Large intestine (tissue), 3 donors: ENCODE measurements around the gene TMUB2. TPM values are rescaled to one million over a fixed set of nuclear protein-coding genes. Genes with fewer than 3 reads are reported as not detected.
"Not testable (repeated sequence)": the region's sequence is repeated elsewhere in the genome, so short reads cannot be mapped to it uniquely, and the experiment has no call there.

Source experiments
- DNase-seq, 2 donors: peaks; one replicate each; pipeline versions ENCODE4 v3.0.0 to v3.0.0-alpha.2; 2013
- H3K27ac ChIP-seq: one replicate; pipeline ENCODE4 v1.5.1; 2013; ENCODE audit warnings: low read length
- H3K27me3 ChIP-seq: 2 replicates; pipeline ENCODE4 v1.6.1; 2013; ENCODE audit warnings: low read length; ENCODE audit not compliant: control insufficient read depth, insufficient read depth
- H3K36me3 ChIP-seq: 2 replicates; pipeline ENCODE4 v1.6.1; 2013; ENCODE audit warnings: low read length; ENCODE audit not compliant: control insufficient read depth, insufficient read depth
- H3K4me1 ChIP-seq: one replicate; pipeline ENCODE4 v1.6.1; 2013; ENCODE audit warnings: low read length; ENCODE audit not compliant: control insufficient read depth, insufficient read depth
- H3K4me3 ChIP-seq: one replicate; pipeline ENCODE4 v1.5.1; 2013; ENCODE audit warnings: low read length
- H3K9me3 ChIP-seq: one replicate; pipeline ENCODE4 v1.6.1; 2013; ENCODE audit warnings: mild to moderate bottlenecking, low read depth, low read length, moderate library complexity; ENCODE audit not compliant: control insufficient read depth
- WGBS: methylation state at CpG from one replicate; pipeline ENCODE4 v1.1.5; 2013; ENCODE audit warnings: low lambda C conversion rate; ENCODE audit not compliant: insufficient coverage; 5-methylcytosine and 5-hydroxymethylcytosine counted together
- polyA plus RNA-seq: library from polyadenylated mRNA; unstranded; fragments of 120-200 nt; gene quantifications from one replicate; pipeline ENCODE4 v1.2.1, GENCODE V29; 2013

Gene TMUB2
- polyA plus RNA-seq, 1 donor, result 41.5 TPM

DNA sequence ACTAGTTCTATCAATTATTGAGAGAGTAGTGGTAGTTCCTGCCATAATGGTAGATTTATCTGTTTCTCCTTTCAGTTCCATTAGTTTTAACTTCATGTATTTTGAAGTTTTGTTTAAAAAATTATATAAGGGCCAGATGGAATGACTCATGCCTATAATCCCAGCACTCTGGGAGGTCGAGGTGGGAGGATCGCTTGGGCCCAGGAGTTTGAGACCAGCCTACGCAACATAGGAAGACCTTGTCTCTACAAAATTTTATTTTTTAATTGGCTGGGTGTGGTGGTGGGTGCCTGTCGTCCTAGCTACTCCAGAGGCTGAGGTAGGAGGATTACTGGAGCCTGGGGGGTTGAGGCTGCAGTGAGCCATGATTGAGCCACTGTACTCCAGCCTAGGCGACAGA, 46.8 kb downstream of the TMUB2 start:
- Histone ChIP-seq H3K27me3 (peaks cover 5% of the 10 kb centered on the region), H3K4me1 (no peaks in the 10 kb centered on the region), H3K36me3 (no peaks in the 10 kb centered on the region), H3K4me3 (no peak overlapping the region), H3K27ac (no peak overlapping the region), H3K9me3 (no peaks in the 10 kb centered on the region)
- no CpG with 5 or more reads among the region's 5 CpGs for WGBS
- no peak for DNase-seq

DNA sequence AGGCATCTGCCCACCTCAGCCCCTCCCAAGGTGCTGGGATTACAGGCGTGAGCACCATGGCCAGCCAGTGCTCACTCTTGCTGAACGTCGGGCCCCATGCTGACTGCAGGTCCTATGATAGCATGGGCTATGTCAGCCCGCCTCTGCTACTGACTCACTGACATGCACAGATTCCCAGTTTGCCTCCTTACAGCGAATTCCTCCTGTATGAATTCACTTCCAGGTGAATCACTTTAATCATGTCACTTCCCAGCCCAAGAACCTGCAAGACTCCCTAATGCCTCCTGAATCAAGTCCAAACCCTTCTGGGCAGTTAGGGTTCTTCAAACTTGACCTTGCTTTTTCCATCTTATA, 48.8 kb downstream of the TMUB2 start:
- H3K27me3 ChIP-seq, result peaks cover 5% of the 10 kb centered on the region
- no peaks in the 10 kb centered on the region for H3K4me1 ChIP-seq
- no peak overlapping the region for H3K27ac ChIP-seq
- H3K36me3 ChIP-seq, result no peaks in the 10 kb centered on the region
- no peak overlapping the region for H3K4me3 ChIP-seq
- no peaks in the 10 kb centered on the region for H3K9me3 ChIP-seq
- no CpG with 5 or more reads among the region's 5 CpGs for WGBS
- DNase-seq, result no peak

DNA sequence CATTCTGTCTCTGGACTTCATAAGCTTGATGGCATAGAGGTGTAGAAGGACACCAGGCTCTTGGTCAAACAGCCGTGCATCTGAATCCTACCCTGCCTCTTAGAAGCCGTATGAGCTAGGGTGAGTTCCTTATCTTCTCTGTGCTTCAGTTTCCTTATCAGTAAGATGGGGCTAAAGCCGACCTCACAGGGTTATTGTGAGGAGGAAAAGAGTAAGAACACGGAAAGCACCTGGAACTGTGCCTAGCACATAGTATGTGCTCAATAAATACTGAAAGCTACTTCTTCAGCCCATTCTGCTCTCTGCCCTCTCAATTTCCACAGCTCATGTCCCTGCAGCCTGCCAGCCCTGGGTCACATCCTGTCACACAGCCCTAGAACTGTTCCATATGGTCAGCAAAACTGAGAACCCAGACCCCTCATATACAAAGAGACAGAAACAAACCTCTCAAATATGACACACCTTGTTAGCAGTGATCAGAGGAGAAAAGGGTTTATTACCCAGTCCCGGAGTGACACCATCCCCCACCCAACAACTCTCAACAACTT, 49.7 kb downstream of the TMUB2 start:
- no peaks in the 10 kb centered on the region for H3K4me1 ChIP-seq
- DNase-seq, result no peak
- H3K9me3 ChIP-seq, result no peaks in the 10 kb centered on the region
- no peaks in the 10 kb centered on the region for H3K36me3 ChIP-seq
- H3K4me3 ChIP-seq, result no peak overlapping the region
- H3K27me3 ChIP-seq, result peaks cover 5% of the 10 kb centered on the region
- no CpG with 5 or more reads among the region's 5 CpGs for WGBS
- no peak overlapping the region for H3K27ac ChIP-seq

DNA sequence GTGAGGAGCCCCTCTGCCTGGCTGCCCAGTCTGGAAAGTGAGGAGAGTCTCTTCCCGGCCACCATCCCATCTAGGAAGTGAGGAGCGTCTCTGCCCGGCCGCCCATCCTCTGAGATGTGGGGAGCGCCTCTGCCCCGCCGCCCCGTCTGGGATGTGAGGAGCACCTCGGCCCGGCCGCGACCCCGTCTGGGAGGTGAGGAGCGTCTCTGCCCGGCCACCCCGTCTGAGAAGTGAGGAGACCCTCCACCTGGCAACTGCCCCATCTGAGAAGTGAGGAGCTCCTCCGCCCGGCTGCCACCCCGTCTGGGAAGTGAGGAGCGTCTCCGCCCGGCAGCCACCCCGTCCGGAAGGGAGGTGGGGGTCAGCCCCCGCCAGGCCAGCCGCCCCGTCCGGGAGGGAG, 51.1 kb downstream of the TMUB2 start:
- not testable (repeated sequence) for H3K4me1 ChIP-seq, H3K9me3 ChIP-seq, DNase-seq, H3K36me3 ChIP-seq, H3K4me3 ChIP-seq, H3K27me3 ChIP-seq, H3K27ac ChIP-seq
- WGBS, result no CpG with 5 or more reads among the region's 28 CpGs

DNA sequence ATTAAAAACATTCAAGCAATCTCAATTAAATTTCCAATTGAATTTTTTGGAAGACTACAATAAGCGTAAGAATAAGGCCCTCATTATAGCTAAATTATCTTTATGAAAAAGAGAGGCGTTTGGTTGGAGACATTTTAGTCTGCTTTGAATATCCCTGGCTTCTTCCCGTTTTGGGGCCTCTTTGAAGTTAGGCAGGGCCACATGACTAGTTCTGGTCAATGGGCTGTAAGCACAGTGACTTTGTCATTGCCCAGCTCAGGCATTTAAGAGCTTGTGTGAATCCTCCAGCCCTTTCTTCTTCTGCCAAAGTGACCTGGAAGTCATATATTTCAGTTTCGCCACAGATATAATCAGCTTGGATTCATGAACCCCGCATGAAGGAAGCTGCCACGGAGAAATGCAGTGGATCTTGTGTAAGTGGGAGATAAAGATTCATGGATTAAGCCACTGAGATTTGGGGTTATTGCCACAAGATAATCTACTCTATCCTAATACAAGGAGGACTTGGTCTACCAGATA, 54.4 kb downstream of the TMUB2 start:
- peaks cover 2% of the 10 kb centered on the region for H3K4me1 ChIP-seq
- no peak for DNase-seq
- H3K36me3 ChIP-seq, result no peaks in the 10 kb centered on the region
- no peak overlapping the region for H3K27ac ChIP-seq
- 100% methylated on average over 1 of the region's 6 CpGs for WGBS
- no peaks in the 10 kb centered on the region for H3K9me3 ChIP-seq
- peaks cover 5% of the 10 kb centered on the region for H3K27me3 ChIP-seq
- no peak overlapping the region for H3K4me3 ChIP-seq

Other genes starting within 250 kb of the TMUB2 start
- 0.34 TPM for gene PPY, start 244.5 kb upstream of the TMUB2 start, polyA plus RNA-seq
- 36.2 TPM for gene PYY, start 233.0 kb upstream of the TMUB2 start, polyA plus RNA-seq
- 37.5 TPM for gene NAGS, start 182.3 kb upstream of the TMUB2 start, polyA plus RNA-seq
- gene TMEM101, start 172.0 kb upstream of the TMUB2 start, polyA plus RNA-seq, result 47.5 TPM
- gene LSM12, start 120.3 kb upstream of the TMUB2 start, polyA plus RNA-seq, result 31.5 TPM
- 57.5 TPM for gene G6PC3, start 116.2 kb upstream of the TMUB2 start, polyA plus RNA-seq
- 35.9 TPM for gene HDAC5, start 63.3 kb upstream of the TMUB2 start, polyA plus RNA-seq
- gene HROB, start 45.0 kb upstream of the TMUB2 start, polyA plus RNA-seq, result 3.1 TPM
- 2.5 TPM for gene ASB16, start 16.3 kb upstream of the TMUB2 start, polyA plus RNA-seq
- 47.8 TPM for gene ATXN7L3, start 12.9 kb downstream of the TMUB2 start, polyA plus RNA-seq
- gene UBTF, start 32.7 kb downstream of the TMUB2 start, polyA plus RNA-seq, result 67.4 TPM
- gene SLC4A1, start 81.2 kb downstream of the TMUB2 start, polyA plus RNA-seq, result 8.7 TPM
- gene RUNDC3A, start 121.6 kb downstream of the TMUB2 start, polyA plus RNA-seq, result 17.2 TPM
- gene SLC25A39, start 137.9 kb downstream of the TMUB2 start, polyA plus RNA-seq, result 111 TPM
- 469 TPM for gene GRN, start 158.3 kb downstream of the TMUB2 start, polyA plus RNA-seq
- gene FAM171A2, start 176.9 kb downstream of the TMUB2 start, polyA plus RNA-seq, result 6.5 TPM
- gene ITGA2B, start 202.7 kb downstream of the TMUB2 start, polyA plus RNA-seq, result 1.1 TPM